HepG2 (cell line): Measurements from ENCODE around the gene ABAT. TPM values are rescaled to one million over a fixed set of nuclear protein-coding genes. Genes with fewer than 3 reads are reported as not detected.

Source experiments
- ADNP ChIP-seq: sonication (generic); formaldehyde crosslinking; IDR thresholded peaks from 2 replicates; pipeline ENCODE4 v1.4.0; 2020; ENCODE audit warnings: missing genetic modification reagents
- DDIT3 ChIP-seq: sonication (generic); formaldehyde crosslinking; IDR thresholded peaks from 2 replicates; pipeline ENCODE4 v1.4.0; 2020; ENCODE audit warnings: mild to moderate bottlenecking, missing genetic modification reagents
- FOXK2 ChIP-seq: fragments of 450-650 bp; IDR thresholded peaks from 2 replicates; pipeline ENCODE4 v1.6.1; 2016
- FOXO1 ChIP-seq: sonication (generic); formaldehyde crosslinking; IDR thresholded peaks from 2 replicates; pipeline ENCODE4 v1.4.0; 2020; ENCODE audit warnings: missing genetic modification reagents
- HHEX ChIP-seq: IDR thresholded peaks from 2 replicates; pipeline ENCODE4 v1.6.1; 2016; ENCODE audit warnings: control low read depth
- KLF13 ChIP-seq: sonication (generic); formaldehyde crosslinking; IDR thresholded peaks from 2 replicates; pipeline ENCODE4 v1.4.0; 2020; ENCODE audit warnings: mild to moderate bottlenecking, missing genetic modification reagents
- KLF9 ChIP-seq: IDR thresholded peaks from 2 replicates; pipeline ENCODE4 v1.6.1; 2016; ENCODE audit warnings: low read depth
- MAX ChIP-seq: IDR thresholded peaks from 2 replicates; pipeline ENCODE4 v1.6.1; 2012; ENCODE audit warnings: inconsistent platforms
- NR1H2 ChIP-seq: sonication (generic); formaldehyde crosslinking; IDR thresholded peaks from 2 replicates; pipeline ENCODE4 v1.8.1; 2022; ENCODE audit warnings: low read depth, missing genetic modification reagents, borderline replicate concordance
- NRL ChIP-seq: sonication (generic); formaldehyde crosslinking; IDR thresholded peaks from 2 replicates; pipeline ENCODE4 v1.5.0; 2020; ENCODE audit warnings: missing genetic modification reagents, mild to moderate bottlenecking, moderate library complexity, borderline replicate concordance
- PHF8 ChIP-seq: sonication (generic); formaldehyde crosslinking; IDR thresholded peaks from 2 replicates; pipeline ENCODE4 v1.5.0; 2020; ENCODE audit warnings: missing genetic modification reagents
- POGK ChIP-seq: sonication (generic); formaldehyde crosslinking; conservative IDR thresholded peaks from 2 replicates; pipeline ENCODE4 v1.8.0; 2022; ENCODE audit warnings: mild to moderate bottlenecking, moderate library complexity, missing genetic modification reagents
- PTBP1 ChIP-seq: fragments of 200-400 bp; formaldehyde crosslinking; IDR thresholded peaks from 2 replicates; pipeline ENCODE4 v1.6.1; 2018; ENCODE audit warnings: low read length, low read depth; ENCODE audit not compliant: poor library complexity, severe bottlenecking
- SAFB2 ChIP-seq: sonication (generic); formaldehyde crosslinking; IDR thresholded peaks from 2 replicates; pipeline ENCODE4 v1.5.1; 2020; ENCODE audit warnings: missing genetic modification reagents, low read depth, mild to moderate bottlenecking, borderline replicate concordance
- THAP11 ChIP-seq: IDR thresholded peaks from 2 replicates; pipeline ENCODE4 v1.6.1; 2016; ENCODE audit warnings: missing biosample characterization, missing genetic modification reagents
- ZBTB43 ChIP-seq: sonication (generic); formaldehyde crosslinking; conservative IDR thresholded peaks from 2 replicates; pipeline ENCODE4 v1.4.0; 2020; ENCODE audit warnings: missing genetic modification reagents
- ZNF337 ChIP-seq: sonication (generic); formaldehyde crosslinking; IDR thresholded peaks from 2 replicates; pipeline ENCODE4 v1.5.1; 2020; ENCODE audit warnings: missing genetic modification reagents, low read depth, mild to moderate bottlenecking, borderline replicate concordance
- ZNF713 ChIP-seq: sonication (generic); formaldehyde crosslinking; IDR thresholded peaks from 2 replicates; pipeline ENCODE4 v1.4.0; 2020; ENCODE audit warnings: mild to moderate bottlenecking, missing genetic modification reagents
- polyA plus RNA-seq, 8 experiments: library from polyadenylated mRNA; depleted of rRNA in 3 of 8; stranded (reverse) in 7 of 8; unstranded in 1 of 8; fragments of >200 nt; fragmentation: Illumina TruSeq in 4 of 8; extraction: Trizol in 4 of 8; gene quantifications; 2 replicates each; pipeline versions ENCODE4 v1.2.1 to v1.2.3, GENCODE V29; 2011 to 2016; ENCODE audit warnings: low read depth in 4 of 8, missing spikeins in 1 of 8, mixed read lengths in 1 of 8; ENCODE audit not compliant: insufficient read depth in 1 of 8
- total RNA-seq, 5 experiments: library from RNA; depleted of rRNA; stranded (reverse); fragments of >200 nt; fragmentation: Illumina TruSeq; extraction: Trizol; gene quantifications; 2 replicates each; pipeline ENCODE4 v1.2.3, GENCODE V29; 2016; ENCODE audit warnings: low read depth in 1 of 5

The ABAT gene
- total and polyA plus RNA-seq, 2 of the 13 experiments (the other 11 are each of a cell fraction or from before 2014, with no cell fraction given), result 47.6 to 97.3 TPM

GRCh38 chr16:8797364-8798173 is 123.2 kb downstream of the ABAT start, which contains the start of the genes PMM2 and TMEM186 (continued):
- TF ChIP-seq MAX, result peak; percentile 100
- TF ChIP-seq PHF8, result peak; percentile 98
- TF ChIP-seq ZBTB43 (CRISPR knock-in tag), result peak; percentile 95
- peak; percentile 7; the same call in 1 of the 2 replicates for TF ChIP-seq HHEX (CRISPR knock-in tag)
- TF ChIP-seq POGK (CRISPR knock-in tag), result peak; percentile 99
- peak; percentile 97 for TF ChIP-seq KLF9 (CRISPR knock-in tag)
- peak; percentile 98 for TF ChIP-seq THAP11 (CRISPR knock-in tag)
- peak; percentile 51; the same call in 1 of the 2 replicates for TF ChIP-seq FOXO1 (CRISPR knock-in tag)
- peak; percentile 82; the same call in 1 of the 2 replicates for TF ChIP-seq NR1H2 (CRISPR knock-in tag)
- TF ChIP-seq DDIT3 (CRISPR knock-in tag), result no peak
- TF ChIP-seq ZNF713, result peak; percentile 96; the same call in 1 of the 2 replicates
- peak; percentile 70 for TF ChIP-seq KLF13 (CRISPR knock-in tag)
- peak; percentile 70 for TF ChIP-seq PTBP1
- peak; percentile 95; the same call in 1 of the 2 replicates for TF ChIP-seq SAFB2 (CRISPR knock-in tag)
- peak; percentile 100 for TF ChIP-seq NRL (CRISPR knock-in tag)
- TF ChIP-seq ADNP (CRISPR knock-in tag), result no peak
- no peak; the same call in 1 of the 2 replicates for TF ChIP-seq ZNF337 (CRISPR knock-in tag)
- TF ChIP-seq FOXK2, result peak; percentile 84
